NCI-H1417 (cell line): ENCODE measurements around the gene FAM53A.
"Not testable (repeated sequence)": the region's sequence is repeated elsewhere in the genome, so short reads cannot be mapped to it uniquely, and the experiment has no call there.

Experiments used
- DNase-seq, 3 experiments: peaks; one replicate each; lab custom pipeline; 2025; lab: John Stamatoyannopoulos, UW

The FAM53A gene

DNA sequence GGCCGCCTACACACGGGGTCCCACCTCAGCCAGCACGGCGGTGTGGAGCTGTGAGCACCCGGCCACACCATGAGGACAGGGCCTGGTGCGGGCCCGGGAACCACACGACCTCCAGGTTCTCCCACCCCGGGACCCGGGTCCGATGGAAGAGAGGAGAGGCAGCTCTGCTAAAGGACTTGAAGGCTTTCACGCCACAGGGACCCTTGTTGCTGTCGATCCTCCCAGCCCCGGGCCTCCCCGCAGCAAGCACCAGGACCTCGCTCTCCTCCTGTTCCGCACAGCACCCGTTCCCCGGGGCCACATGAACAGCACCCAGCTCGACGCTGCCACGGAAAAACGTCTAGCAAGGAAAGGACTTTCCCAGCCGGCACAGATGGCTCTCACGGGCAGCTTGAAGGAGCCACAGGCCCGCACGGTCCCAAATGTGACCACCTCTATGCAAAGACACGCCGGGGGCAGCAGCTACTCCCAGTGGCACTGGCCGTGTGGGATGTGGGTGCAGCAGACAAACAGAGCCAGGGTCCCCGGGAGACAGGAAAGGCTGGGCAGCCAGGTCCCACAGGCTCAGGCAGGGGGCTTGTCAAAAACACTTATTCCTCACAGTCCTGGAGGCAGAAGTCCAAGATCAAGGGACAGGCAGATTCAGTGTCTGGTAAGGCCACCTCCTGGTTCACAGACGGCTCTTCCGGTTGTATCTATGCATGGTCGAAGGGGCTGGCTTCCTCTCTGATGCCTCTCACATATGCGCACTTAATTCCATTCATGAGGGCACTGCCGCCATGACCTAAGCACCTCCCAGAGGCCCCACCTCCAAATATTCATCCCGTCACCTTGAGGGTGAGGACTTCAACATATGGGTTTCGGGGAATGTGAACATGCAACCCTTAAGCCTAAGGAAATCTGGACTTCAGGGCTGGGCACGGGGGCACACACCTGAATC is 24.7 kb downstream of the FAM53A start:
- DNase-seq = no peak

DNA sequence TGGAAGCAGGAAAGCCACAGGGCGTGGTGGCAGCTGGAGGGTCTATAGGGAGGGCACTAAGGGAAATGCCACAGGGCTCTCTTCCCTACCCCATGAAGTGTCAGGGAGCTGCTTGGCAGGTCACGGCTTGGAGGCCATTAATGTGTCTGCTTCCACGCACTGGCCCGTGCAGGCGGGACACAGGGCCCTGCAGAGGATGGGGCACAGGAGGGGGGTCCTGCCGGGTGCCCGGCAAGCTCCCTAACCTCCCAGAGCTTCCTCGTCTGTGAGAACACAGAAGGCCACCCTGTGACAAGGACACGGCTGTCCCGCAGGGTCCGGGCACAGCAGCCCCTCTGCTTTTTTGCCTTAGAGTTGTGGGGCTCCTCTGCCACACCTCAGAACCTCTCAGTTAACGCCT is 25.5 kb downstream of the FAM53A start:
- no peak for DNase-seq

- DNase-seq = no peak
Measured at GRCh38 chr4:1658146-1658545, 26.0 kb downstream of the FAM53A start.

DNA sequence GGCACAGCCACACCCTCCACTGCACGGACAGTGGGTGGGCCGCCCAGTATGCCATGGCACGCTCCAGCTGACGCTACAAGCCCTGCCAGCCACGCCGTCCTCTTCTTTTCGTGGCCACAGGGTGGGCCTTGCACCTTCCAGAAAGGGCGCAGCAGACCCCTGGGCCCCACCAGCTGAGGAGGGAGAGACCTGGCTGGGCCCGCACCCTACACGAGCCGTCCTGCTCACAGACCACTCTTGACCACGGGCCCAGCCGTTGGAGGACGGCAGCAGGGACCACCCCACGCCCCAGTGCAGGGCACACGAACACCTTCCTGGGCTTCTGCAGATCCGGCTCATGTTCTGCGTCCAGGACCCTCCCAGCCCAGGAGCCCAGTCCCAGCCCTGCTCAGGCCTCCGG is 27.1 kb downstream of the FAM53A start:
- DNase-seq = no peak

DNA sequence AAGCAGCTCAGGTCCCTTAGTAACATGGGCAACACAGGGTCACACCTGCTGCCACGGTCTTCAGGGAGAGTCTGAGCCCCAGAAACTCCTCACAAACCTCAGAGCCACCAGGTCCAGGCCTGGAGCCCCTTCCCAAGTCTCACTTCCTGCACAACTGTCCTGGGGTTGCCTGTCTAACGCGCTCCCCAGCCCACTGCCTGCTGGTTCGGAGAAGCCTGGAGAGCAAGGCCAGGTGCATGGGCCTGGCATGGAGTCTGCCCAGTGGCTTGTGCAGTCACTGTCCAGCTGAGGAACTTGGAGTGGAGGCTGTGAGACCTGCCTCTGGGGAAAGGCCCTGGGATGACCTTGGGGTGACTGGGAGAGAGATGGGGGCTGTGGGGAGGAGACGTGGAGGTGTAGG is 28.0 kb downstream of the FAM53A start:
- DNase-seq = no peak

GRCh38 chr4:1655676-1656075 is 28.4 kb downstream of the FAM53A start:
- no peak for DNase-seq

GRCh38 chr4:1655081-1655480 is 29.0 kb downstream of the FAM53A start:
- DNase-seq = no peak

GRCh38 chr4:1654216-1654955 is 29.7 kb downstream of the FAM53A start:
- DNase-seq = no peak

DNA sequence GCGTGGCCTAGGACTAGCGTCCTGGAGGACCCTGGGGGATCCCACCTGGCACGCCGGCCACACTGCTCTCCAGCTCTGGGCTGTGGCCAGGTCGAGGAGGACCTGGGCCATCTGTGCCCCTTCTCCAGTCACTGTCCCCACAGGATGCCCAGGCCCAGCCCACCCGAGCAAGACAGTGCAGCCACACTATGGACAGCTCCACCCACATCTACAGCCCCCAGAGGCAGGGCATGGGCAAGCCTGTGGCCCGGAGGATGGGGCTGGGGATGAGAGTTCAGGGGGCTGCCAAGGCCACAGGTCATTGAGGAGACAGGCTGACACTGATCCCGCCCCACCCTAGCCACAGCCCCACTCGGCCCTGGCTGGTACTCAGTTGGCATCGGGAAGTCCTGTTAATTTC is 30.3 kb downstream of the FAM53A start:
- no peak for DNase-seq

DNA sequence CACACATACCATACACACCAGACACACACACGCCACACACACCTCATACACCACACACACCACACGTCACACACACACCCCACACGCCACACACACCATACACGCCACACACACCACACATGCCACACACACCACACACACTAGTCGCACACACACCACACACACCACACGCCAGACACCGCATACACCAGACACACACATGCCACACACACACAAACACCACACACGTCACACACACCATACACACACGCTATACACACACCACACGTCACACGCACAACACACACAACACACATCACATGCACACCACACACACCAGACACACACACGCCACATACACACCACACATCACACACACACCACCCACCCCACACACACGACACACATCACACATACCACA is 32.0 kb downstream of the FAM53A start:
- no peak for DNase-seq

DNA sequence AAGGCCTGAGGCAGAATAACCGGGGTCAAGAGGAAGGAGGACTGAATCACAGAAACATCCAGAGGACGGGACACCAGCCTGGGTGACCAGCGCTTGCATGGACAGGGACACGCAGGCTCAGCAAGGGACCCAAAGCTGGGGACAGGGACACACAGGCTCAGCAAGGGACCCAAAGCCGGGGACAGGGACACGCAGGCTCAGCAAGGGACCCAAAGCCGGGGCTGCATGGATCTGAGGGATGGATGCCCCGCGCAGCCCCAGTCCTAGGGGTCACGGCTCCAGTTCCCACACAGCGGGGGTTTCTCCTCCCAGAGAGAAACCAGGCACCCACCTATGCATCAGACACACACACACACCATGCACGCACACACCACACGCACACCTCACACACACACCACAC is 32.5 kb downstream of the FAM53A start:
- no peak for DNase-seq

GRCh38 chr4:1648962-1649361 is 35.2 kb downstream of the FAM53A start:
- DNase-seq = no peak

DNA sequence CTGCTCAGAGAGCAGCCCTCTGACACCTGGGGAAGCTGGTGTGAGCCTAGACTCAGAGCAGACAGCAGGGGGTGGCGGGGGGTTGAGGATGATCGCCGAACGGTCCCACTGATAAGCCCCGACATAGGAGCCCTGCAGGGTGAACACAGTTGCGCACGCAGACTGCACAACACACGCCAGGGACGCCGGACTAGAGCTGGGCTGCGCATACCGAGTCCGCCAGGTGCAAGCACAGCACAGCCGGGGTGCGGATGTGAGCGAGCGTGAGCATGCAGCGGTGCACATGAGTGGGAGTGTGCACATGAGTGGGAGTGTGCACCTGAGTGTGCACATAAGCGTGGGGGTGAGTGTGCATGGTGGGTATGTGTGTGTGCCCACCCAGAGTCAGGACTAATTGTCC is 36.7 kb downstream of the FAM53A start:
- no peak for DNase-seq

DNA sequence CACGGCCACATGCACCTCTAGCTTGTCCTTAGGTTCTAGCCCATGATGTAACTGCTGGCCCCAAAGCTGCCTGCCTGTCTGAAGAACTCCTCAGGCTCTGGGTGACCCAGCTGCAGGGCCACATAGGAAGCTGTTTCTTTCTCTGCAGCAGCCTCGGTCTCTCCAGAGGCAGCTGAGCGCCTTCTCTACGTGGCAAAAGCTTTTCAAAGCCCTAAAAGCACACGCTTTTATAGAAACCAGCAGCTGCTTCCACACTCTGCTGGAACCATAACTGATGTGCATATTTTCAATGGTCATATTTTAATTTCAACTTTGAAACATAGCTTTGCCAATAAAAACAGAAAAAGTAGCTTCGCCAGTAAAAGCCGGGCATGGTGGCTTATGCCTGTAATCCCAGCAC is 37.4 kb downstream of the FAM53A start:
- no peak for DNase-seq

DNA sequence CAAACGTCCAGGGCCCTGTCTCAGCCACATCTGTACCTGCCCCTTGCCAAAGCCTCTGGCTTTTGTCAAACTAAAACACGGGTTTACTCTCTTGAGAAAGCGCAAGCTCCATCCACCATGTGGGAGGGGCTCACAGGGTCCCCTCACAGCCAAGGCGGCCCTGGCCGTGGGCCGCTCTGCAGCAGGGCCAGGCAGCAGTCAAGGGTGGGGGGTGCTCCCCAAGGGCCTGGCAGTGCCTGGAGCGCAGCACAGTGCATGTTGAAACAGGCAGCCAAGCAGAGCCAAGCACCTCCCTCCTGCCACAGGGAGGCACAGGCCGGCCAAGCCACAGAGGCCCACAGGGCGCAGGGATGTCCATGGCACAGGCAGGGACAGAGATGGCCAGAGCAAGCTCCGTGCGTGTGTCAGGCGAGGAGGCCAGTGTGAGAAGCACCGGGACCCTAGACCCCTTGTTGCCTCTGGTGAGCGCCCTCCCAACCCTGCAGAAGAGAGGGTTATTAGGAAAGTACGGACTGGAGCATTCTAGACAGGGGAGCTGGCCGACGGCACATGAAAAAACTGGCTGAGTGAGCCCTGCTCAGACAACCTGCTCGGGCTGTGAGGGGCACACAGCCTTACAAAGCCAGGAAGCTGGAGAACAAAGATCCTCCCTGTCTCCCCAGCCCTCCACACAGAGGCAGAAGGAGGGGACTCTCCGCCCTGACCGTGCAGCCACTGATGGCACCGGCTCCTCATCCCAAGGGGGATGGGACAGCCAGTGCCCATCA is 39.0 kb downstream of the FAM53A start:
- no peak for DNase-seq

GRCh38 chr4:1643971-1644735 is 40.0 kb downstream of the FAM53A start:
- no peak for DNase-seq

DNA sequence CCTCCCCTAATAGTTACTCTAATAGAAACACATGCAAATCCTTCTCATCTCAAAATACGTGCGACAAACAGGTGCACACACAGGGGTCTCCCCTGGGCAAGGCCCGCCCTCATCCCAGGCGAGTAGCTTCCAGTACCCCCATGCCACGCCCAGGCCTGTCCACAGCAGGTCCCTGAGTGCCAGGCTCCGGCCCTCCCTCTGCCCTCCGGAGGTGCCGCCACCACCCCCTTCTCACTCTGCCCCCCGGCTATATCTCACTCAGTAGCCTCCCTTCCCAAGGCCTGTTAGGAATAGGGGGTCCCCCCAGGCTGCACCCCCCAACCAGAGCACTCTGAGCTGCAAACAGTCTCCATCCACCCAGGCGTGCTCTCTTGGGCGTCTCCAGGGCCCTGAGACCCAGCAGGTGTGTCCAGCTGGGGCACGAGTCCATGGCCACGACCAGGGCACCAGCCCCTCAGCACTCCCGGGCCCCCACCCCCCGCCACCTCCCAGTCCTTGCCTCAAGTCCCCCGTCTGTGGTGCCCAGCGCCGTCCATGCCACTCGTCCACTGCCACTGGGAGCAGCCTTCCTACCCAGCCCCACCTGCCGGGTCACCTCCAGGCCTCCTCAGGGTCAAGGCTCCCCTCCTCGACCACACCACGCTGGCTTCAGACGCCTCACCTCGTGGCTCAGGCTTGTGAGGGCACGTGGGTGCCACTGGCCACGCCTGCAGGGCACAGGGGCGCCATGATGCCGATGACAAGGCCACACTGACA is 41.7 kb downstream of the FAM53A start:
- DNase-seq = no peak

DNA sequence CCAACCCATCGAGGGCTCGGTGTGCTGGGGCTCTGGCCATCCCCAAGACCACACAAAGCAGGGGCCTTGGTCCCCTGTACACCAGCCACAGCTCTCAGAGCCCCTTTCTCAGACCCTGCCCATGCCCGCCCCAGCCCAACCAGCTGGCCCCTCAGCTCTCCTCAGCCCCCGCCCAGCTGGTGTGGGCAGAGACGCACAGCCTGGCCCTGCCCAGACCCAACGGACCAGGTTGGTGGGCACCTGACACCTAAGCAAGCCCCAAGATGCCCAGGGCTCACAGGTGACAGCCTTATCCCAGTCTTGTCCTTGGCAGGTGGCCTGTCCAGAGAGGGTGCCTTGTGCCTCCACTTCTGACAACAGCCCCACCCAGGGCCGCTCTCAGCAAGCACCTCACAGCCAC is 42.4 kb downstream of the FAM53A start:
- DNase-seq = no peak

- not testable (repeated sequence) for DNase-seq
Measured at GRCh38 chr4:1640716-1641503, 43.2 kb downstream of the FAM53A start.

- peak in 1 of 3 experiments; percentile 7 for DNase-seq
Measured at GRCh38 chr4:1640190-1640589, 43.9 kb downstream of the FAM53A start.
